IMR-90 (cell line): ENCODE measurements around the gene SCCPDH. TPM values are rescaled to one million over a fixed set of nuclear protein-coding genes. Genes with fewer than 3 reads are reported as not detected.

Experiments
- ATAC-seq: fragments of 200-7000 bp; cut with Tn5 transposase; 2 replicates; pipeline ENCODE4 v1.9.1; 2020; ENCODE audit warnings: low read depth, mild to moderate bottlenecking, moderate library complexity
- BruUV-seq: library from RNA; stranded (reverse); fragments of 400-500 nt; replicated peaks from 2 replicates; lab custom pipeline; 2021; lab: Mats Ljungman, UMichigan
- CTCF ChIA-PET: fragments of 300-600 bp; formaldehyde crosslinking; extraction: SDS; loops from one replicate; lab custom pipeline; 2021; ENCODE audit warnings: antibody characterized with exemption; lab: Yijun Ruan, JAX
- POLR2A ChIA-PET: fragments of 300-600 bp; sonication (Branson Sonifier 250); formaldehyde crosslinking; loops from one replicate; lab custom pipeline; 2022; ENCODE audit warnings: antibody characterized with exemption; ENCODE audit not compliant: unreplicated experiment; lab: Charles Lee
- DNase-seq: peaks from one replicate; pipeline ENCODE4 v3.0.0; 2013
- H2AFZ ChIP-seq: replicated peaks from 2 replicates; pipeline ENCODE3; 2013; ENCODE audit warnings: low read length, mild to moderate bottlenecking; ENCODE audit not compliant: poor library complexity
- H2AK5ac ChIP-seq: 2 replicates; pipeline ENCODE4 v1.6.1; 2013; ENCODE audit warnings: low read depth, low read length, inconsistent platforms
- H2AK9ac ChIP-seq: replicated peaks from 2 replicates; pipeline ENCODE3; 2013; ENCODE audit warnings: mild to moderate bottlenecking, low read depth, low read length, moderate library complexity; ENCODE audit not compliant: poor library complexity
- H2BK120ac ChIP-seq: 2 replicates; pipeline ENCODE4 v1.6.1; 2013; ENCODE audit warnings: low read depth, low read length, inconsistent platforms
- H2BK15ac ChIP-seq: 3 replicates; pipeline ENCODE4 v1.6.1; 2013; ENCODE audit warnings: low read depth, low read length, inconsistent platforms
- H2BK20ac ChIP-seq: 2 replicates; pipeline ENCODE4 v1.6.1; 2013; ENCODE audit warnings: low read depth, mild to moderate bottlenecking, inconsistent platforms, low read length, moderate library complexity
- H2BK5ac ChIP-seq: 2 replicates; pipeline ENCODE4 v1.6.1; 2013; ENCODE audit warnings: mild to moderate bottlenecking, low read depth, low read length, inconsistent platforms; ENCODE audit not compliant: poor library complexity, severe bottlenecking
- H3K14ac ChIP-seq: replicated peaks from 2 replicates; pipeline ENCODE4 v1.6.1; 2013; ENCODE audit warnings: low read depth, low read length, inconsistent platforms
- H3K18ac ChIP-seq: 2 replicates; pipeline ENCODE4 v1.6.1; 2013; ENCODE audit warnings: low read depth, low read length, control low read depth
- H3K23ac ChIP-seq: 2 replicates; pipeline ENCODE4 v1.6.1; 2013; ENCODE audit warnings: low read depth, low read length, inconsistent platforms
- H3K27ac ChIP-seq: 2 replicates; pipeline ENCODE4 v1.5.1; 2013; ENCODE audit warnings: mild to moderate bottlenecking, control low read depth, low read length; ENCODE audit not compliant: insufficient read depth
- H3K27me3 ChIP-seq: 2 replicates; pipeline ENCODE4 v1.6.1; 2013; ENCODE audit warnings: low read length; ENCODE audit not compliant: control insufficient read depth, insufficient read depth
- H3K36me3 ChIP-seq: 2 replicates; pipeline ENCODE4 v1.6.1; 2013; ENCODE audit warnings: low read length, mixed read lengths; ENCODE audit not compliant: control insufficient read depth, insufficient read depth
- H3K4ac ChIP-seq: 2 replicates; pipeline ENCODE4 v1.6.1; 2013; ENCODE audit warnings: low read depth, low read length, inconsistent platforms
- H3K4me1 ChIP-seq: 2 replicates; pipeline ENCODE4 v1.6.1; 2013; ENCODE audit warnings: low read length, mixed read lengths; ENCODE audit not compliant: control insufficient read depth, insufficient read depth
- H3K4me2 ChIP-seq: 2 replicates; pipeline ENCODE4 v1.6.1; 2013; ENCODE audit warnings: low read depth, mild to moderate bottlenecking, control low read depth, low read length, moderate library complexity
- H3K4me3 ChIP-seq: 2 replicates; pipeline ENCODE4 v1.5.1; 2013; ENCODE audit warnings: low read depth, mild to moderate bottlenecking, control low read depth, low read length, moderate library complexity; ENCODE audit not compliant: insufficient read depth
- H3K56ac ChIP-seq: 2 replicates; pipeline ENCODE4 v1.6.1; 2013; ENCODE audit warnings: low read length, inconsistent platforms; ENCODE audit not compliant: insufficient read depth; ENCODE audit errors: extremely low read depth
- H3K79me1 ChIP-seq, 2 experiments: 2 replicates each; pipeline ENCODE4 v1.6.1; 2013; ENCODE audit warnings: low read length in 2 of 2, inconsistent platforms in 1 of 2, low read depth in 1 of 2
- H3K9ac ChIP-seq: 2 replicates; pipeline ENCODE4 v1.6.1; 2013; ENCODE audit warnings: low read depth, low read length, control low read depth
- H3K9me1 ChIP-seq: 2 replicates; pipeline ENCODE4 v1.6.1; 2013; ENCODE audit warnings: low read length, inconsistent platforms; ENCODE audit not compliant: insufficient read depth
- H3K9me3 ChIP-seq: 2 replicates; pipeline ENCODE4 v1.6.1; 2013; ENCODE audit warnings: low read length; ENCODE audit not compliant: control insufficient read depth, insufficient read depth
- H4K20me1 ChIP-seq: 2 replicates; pipeline ENCODE4 v1.6.1; 2013; ENCODE audit warnings: low read length, inconsistent platforms; ENCODE audit not compliant: insufficient read depth
- H4K5ac ChIP-seq: 2 replicates; pipeline ENCODE4 v1.6.1; 2013; ENCODE audit warnings: mild to moderate bottlenecking, low read depth, low read length, control low read depth
- H4K8ac ChIP-seq, 2 experiments: 2 replicates each; pipeline ENCODE4 v1.6.1; 2013; ENCODE audit warnings: low read depth in 2 of 2, low read length in 2 of 2, control low read depth in 1 of 2, inconsistent platforms in 1 of 2
- H4K91ac ChIP-seq: 2 replicates; pipeline ENCODE4 v1.6.1; 2013; ENCODE audit warnings: low read depth, low read length, inconsistent platforms; ENCODE audit not compliant: insufficient read depth
- BHLHE40 ChIP-seq: fragments of 150-350 bp; IDR thresholded peaks from 2 replicates; pipeline ENCODE4 v1.6.1; 2016; ENCODE audit warnings: mild to moderate bottlenecking, low read depth, low read length
- CEBPB ChIP-seq: IDR thresholded peaks from 2 replicates; pipeline ENCODE4 v1.6.1; 2012; ENCODE audit warnings: low read depth, low read length, improper control_type of control experiment
- CHD1 ChIP-seq: IDR thresholded peaks from 2 replicates; pipeline ENCODE4 v1.6.1; 2012; ENCODE audit warnings: low read depth, low read length, improper control_type of control experiment
- ELK1 ChIP-seq: fragments of 150-350 bp; IDR thresholded peaks from 2 replicates; pipeline ENCODE4 v1.6.1; 2016; ENCODE audit warnings: low read depth, mild to moderate bottlenecking, low read length, moderate library complexity, borderline replicate concordance
- FOS ChIP-seq: fragments of 150-350 bp; IDR thresholded peaks from 2 replicates; pipeline ENCODE4 v1.6.1; 2016; ENCODE audit warnings: low read depth, low read length
- NFE2L2 ChIP-seq: fragments of 150-350 bp; IDR thresholded peaks from 2 replicates; pipeline ENCODE4 v1.6.1; 2016; ENCODE audit warnings: low read depth, mild to moderate bottlenecking, low read length
- RAD21 ChIP-seq: IDR thresholded peaks from 2 replicates; pipeline ENCODE4 v1.6.1; 2012; ENCODE audit warnings: low read length, improper control_type of control experiment
- RCOR1 ChIP-seq: IDR thresholded peaks from 2 replicates; pipeline ENCODE4 v1.6.1; 2012; ENCODE audit warnings: mild to moderate bottlenecking, low read length, improper control_type of control experiment; ENCODE audit not compliant: insufficient replicate concordance
- SMC3 ChIP-seq: fragments of 150-350 bp; IDR thresholded peaks from 2 replicates; pipeline ENCODE4 v1.6.1; 2016; ENCODE audit warnings: low read depth, mild to moderate bottlenecking, antibody characterized with exemption, low read length, moderate library complexity
- WGBS, 2 experiments: methylation state at CpG; one replicate each; pipeline versions ENCODE4 v1.1.5 to v1.1.7; 2013; ENCODE audit warnings: missing lambda C conversion rate in 2 of 2; ENCODE audit not compliant: insufficient read length in 1 of 2; ENCODE audit errors: extremely low coverage in 2 of 2; 5-methylcytosine and 5-hydroxymethylcytosine counted together
- dilution Hi-C: fragments of 300-500 bp; cut with HindIII; formaldehyde crosslinking; loops from one replicate; pipeline ENCODE4 v1.14.3; 2018; ENCODE audit warnings: low sequenced_read_pairs; ENCODE audit not compliant: unreplicated experiment
- in situ Hi-C: fragments of 300-500 bp; cut with MboI; formaldehyde crosslinking; loops from 3 replicates; pipeline ENCODE4 v1.14.3; 2019; ENCODE audit warnings: low sequenced_read_pairs, inconsistent platforms, mixed read lengths
- intact Hi-C: fragments of 100-400 bp; cut with micrococcal nuclease; formaldehyde crosslinking; loops from 2 replicates; pipeline ENCODE4 v1.10.0; 2022
- polyA plus RNA-seq, 3 experiments: library from polyadenylated mRNA; depleted of rRNA; stranded (reverse); fragments of >200 nt; gene quantifications; 2 replicates each; pipeline ENCODE4 v1.2.3, GENCODE V29; 2012; ENCODE audit warnings: low replicate concordance in 1 of 3
- total RNA-seq: library from RNA; depleted of rRNA; stranded (reverse); fragments of >200 nt; gene quantifications from 2 replicates; pipeline ENCODE4 v1.2.3, GENCODE V29; 2012

The SCCPDH gene
- total and polyA plus RNA-seq, 2 of the 4 experiments (the other 2 are of a cell fraction) = 26.9 to 37.8 TPM

- 61% methylated on average over 12 of the region's 15 CpGs; no CpG with 5 or more reads in 1 of the 2 experiments for WGBS, 2 experiments
- H3K4me3 ChIP-seq = no peak overlapping the region
- no peaks in the 10 kb centered on the region for H3K4me1 ChIP-seq
- no peak overlapping the region for H4K8ac ChIP-seq
- no peak overlapping the region for H4K5ac ChIP-seq
- H2AFZ ChIP-seq = no peak overlapping the region
- DNase-seq = no peak
- no peaks in the 10 kb centered on the region for H3K79me1 ChIP-seq
- TF ChIP-seq RCOR1 (no peak), NFE2L2 (no peak), ELK1 (no peak), FOS (no peak), CHD1 (no peak), SMC3 (no peak), CEBPB (no peak), RAD21 (no peak), BHLHE40 (no peak)
- in situ Hi-C loops (loop anchor here (5.0 to 25.0 kb wide), 2 partner anchors 60 to 1530 kb away; partner anchors contain the start of gene KIF26B), intact Hi-C loops (no loop called here), dilution Hi-C loops (no loop called here)
- H2AK5ac ChIP-seq = no peak overlapping the region
- CTCF ChIA-PET = interaction anchor here (0.7 kb wide), 1 partner anchor 798 kb away, joined by 3 read pairs; no protein-coding TSS in a partner anchor
- no peak overlapping the region for H2BK20ac ChIP-seq
- 0 out of 2 replicates have a peak, but pooled peaks cover 2% of the 10 kb centered on the region for H3K9me1 ChIP-seq
- no peak overlapping the region for H2BK15ac ChIP-seq
- H3K4me2 ChIP-seq = no peak overlapping the region
- H3K9ac ChIP-seq = no peak overlapping the region
- H2AK9ac ChIP-seq = no peak overlapping the region
- no peaks in the 10 kb centered on the region for H3K27me3 ChIP-seq
- H2BK5ac ChIP-seq = no peak overlapping the region
- BruUV-seq = no TSS peak
- POLR2A ChIA-PET = interaction anchor here (0.5 to 0.6 kb wide), 2 partner anchors 31 to 146 kb away, joined by 3 to 5 read pairs; no protein-coding TSS in a partner anchor
- no peak overlapping the region for H3K56ac ChIP-seq
- ATAC-seq = no peak
- no peak overlapping the region for H4K91ac ChIP-seq
- no peak overlapping the region for H3K27ac ChIP-seq
- H3K36me3 ChIP-seq = no peaks in the 10 kb centered on the region
- H3K9me3 ChIP-seq = 0 out of 2 replicates have a peak, but pooled peaks cover 3% of the 10 kb centered on the region
- H2BK120ac ChIP-seq = no peak overlapping the region
- no peak overlapping the region for H3K14ac ChIP-seq
- H3K23ac ChIP-seq = no peak overlapping the region
- H3K18ac ChIP-seq = no peak overlapping the region
- H3K4ac ChIP-seq = no peak overlapping the region
- H4K20me1 ChIP-seq = no peaks in the 10 kb centered on the region
Measured at GRCh38 chr1:246691622-246692495, 32.4 kb upstream of the SCCPDH start.
